HG03066 (cell line): ENCODE measurements around the gene EIF4E.
"Not testable (repeated sequence)": the region's sequence is repeated elsewhere in the genome, so short reads cannot be mapped to it uniquely, and the experiment has no call there.

Experiments used
- ATAC-seq: cut with Tn5 transposase; IDR thresholded peaks from one replicate; pipeline ENCODE4 v1.9.1; 2021; ENCODE audit warnings: low read depth; ENCODE audit not compliant: unreplicated experiment

The EIF4E gene

GRCh38 chr4:98886382-98886781, 42.6 kb downstream of the EIF4E start:
- not testable (repeated sequence) for ATAC-seq

GRCh38 chr4:98880884-98881283, 48.0 kb downstream of the EIF4E start:
- not testable (repeated sequence) for ATAC-seq

GRCh38 chr4:98879515-98879914, 49.4 kb downstream of the EIF4E start:
- no peak for ATAC-seq

GRCh38 chr4:98873059-98873458, 55.9 kb downstream of the EIF4E start:
- no peak for ATAC-seq

GRCh38 chr4:98872120-98872906, 56.6 kb downstream of the EIF4E start:
- ATAC-seq: not testable (repeated sequence)

DNA sequence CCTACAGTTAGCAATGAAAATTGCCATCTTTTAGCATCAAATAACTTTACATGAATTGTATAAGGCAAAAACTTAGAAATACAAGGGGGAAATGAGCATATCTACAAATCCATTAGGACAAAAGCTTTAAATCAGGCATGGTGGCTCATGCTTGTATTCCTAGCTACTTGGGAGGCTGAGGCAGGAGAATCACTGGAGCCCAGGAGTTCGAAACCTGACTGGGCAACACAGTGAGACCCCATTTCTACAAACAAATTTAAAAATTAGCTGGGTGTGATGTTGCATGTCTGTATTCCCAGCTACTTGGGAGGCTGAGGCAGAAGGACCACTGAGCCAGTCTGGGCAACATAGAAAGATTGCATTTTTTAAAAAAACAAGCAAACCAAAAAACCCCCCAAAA, 61.3 kb downstream of the EIF4E start:
- ATAC-seq: no peak

GRCh38 chr4:98865059-98865458, 63.9 kb downstream of the EIF4E start:
- ATAC-seq: no peak

GRCh38 chr4:98864560-98864959, 64.4 kb downstream of the EIF4E start:
- ATAC-seq: no peak

DNA sequence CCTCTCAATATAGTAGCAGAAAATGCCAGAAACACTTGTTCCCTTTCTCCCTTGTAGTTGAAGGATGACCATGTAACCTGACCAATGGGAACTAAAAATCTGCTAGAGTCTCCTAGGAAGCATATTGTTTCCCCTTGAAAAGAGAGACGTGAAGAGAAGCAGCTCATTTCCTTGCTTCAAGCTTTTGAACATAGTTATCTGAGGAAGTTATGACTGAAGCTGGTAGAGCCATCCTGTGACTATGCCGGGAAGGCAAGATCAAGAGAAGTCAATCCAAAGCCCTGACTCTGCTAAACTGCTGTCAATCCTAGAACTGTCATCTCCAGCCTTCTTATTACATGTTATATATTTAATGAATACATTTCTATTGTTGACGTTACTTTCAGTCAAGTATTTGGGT, 66.6 kb downstream of the EIF4E start:
- ATAC-seq: no peak

DNA sequence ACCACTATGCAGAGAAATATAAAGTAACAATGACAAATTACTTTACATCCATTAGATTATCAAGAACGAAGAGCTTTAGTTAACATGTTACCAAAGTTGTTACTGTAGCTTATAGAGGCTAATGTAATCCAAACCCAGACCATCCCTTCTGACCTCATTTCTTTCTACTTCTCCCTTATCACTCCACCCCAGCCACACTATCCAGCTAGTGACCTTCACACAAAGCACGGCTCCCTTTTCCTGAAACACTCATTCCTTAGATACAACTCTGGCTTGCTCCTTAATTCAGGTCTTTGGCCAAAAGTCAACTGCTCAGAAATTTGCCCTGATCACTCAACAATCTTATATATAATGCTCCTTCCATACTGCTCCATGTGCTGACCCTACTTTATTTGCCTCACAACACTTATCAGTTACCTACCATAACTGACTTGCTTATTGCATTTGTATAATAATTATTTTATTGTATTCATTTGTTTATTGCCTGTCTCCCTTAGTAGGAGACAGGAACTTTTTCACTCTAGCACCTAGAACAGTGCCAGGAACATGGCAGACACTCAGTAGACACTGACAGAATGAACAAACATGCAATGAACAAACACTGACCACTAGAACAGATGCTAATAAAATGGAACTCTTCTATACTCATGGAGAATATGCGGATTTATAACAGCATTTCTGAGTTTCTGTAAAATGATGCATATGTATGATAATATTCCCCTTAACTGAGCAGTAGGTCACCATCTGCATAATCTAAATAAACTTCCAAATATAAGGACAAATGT, 67.6 kb downstream of the EIF4E start:
- no peak for ATAC-seq

GRCh38 chr4:98851806-98852205, 77.1 kb downstream of the EIF4E start:
- no peak for ATAC-seq

DNA sequence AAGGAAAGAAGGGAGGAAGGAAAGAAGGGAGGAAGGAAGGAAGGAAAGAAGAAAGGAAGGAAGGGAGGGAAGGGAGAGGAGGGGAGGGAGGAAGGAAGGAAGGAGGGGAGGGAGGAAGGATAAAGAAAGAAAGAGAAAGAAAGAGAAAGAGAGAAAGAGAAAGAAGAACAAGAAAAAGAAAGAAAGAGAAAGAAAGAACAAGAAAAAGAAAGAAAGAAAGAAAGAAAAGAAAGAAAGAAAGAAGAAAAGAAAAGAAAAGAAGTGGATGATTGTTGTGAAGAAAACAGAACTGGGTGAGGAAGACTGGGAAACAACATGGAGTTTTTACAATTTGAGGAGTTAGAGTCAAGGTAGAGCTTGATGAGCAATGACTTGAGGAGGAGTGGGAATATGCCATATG, 78.0 kb downstream of the EIF4E start:
- no peak for ATAC-seq

- no peak for ATAC-seq
Observed at GRCh38 chr4:98848448-98848847, 80.5 kb downstream of the EIF4E start.

DNA sequence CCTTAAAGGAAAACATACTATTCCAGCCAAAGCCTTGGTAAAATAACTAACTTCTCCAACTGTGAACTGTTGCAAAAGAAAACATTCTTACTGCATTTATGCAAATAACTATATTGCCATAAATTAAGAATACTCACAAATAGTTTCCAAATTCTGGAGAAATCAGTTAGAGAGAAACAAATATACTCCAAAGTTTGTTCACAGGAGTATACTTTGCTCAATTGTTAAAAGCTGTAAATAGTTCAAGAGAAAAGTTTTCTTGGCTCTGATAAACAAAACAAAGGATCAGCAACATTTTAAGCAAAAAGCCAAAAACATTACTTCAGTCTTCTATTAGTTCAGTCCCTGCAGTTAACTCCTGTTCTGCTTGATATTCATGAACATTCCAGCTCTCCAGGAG, 83.0 kb downstream of the EIF4E start:
- ATAC-seq: no peak

DNA sequence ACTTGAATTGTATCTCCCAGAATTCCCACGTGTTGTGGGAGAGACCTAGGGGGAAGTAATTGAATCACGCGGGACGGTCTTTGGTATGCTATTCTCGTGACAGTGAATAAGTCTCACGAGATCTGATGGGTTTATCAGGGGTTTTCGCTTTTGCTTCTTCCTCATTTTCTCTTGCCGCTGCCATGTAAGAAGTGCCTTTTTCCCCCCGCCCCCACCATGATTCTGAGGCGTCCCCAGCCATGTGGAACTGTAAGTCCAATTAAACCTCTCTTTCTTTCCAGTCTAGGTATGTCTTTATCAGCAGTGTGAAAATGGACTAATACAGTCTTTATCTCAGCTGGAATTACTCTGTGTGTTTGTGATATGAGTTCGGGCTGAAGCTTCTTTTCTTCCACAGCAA, 86.0 kb downstream of the EIF4E start:
- not testable (repeated sequence) for ATAC-seq

DNA sequence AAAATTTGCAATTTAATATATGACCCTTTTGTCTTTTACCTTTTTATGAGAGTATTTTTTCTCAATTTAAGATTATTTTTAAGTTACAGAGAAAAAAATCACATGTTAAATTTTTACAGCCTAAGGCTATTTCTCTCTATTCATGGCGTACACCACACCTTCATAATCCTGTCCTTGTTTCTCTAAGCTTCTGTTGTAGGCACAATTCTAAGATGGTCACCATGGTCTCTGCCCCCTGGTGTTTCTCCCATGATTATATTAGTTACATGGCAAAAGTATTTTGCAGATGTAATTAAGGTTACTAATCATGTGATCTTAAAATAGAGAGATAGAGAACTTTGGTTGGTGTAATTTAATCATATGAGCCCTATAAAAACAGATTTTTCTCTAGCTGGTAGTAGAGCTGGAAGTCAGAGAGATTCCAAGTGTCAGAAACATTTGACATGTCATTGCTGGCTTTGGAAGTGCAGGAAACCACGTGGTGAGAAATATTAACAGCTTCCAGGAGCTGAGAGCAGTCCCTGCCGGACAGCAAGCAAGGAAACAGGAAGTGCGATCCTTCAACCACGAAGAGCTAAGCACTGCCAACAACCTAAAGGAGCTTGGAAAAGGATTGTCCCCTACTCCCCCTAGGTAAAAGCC, 89.8 kb downstream of the EIF4E start:
- ATAC-seq: no peak

GRCh38 chr4:98838531-98838930, 90.4 kb downstream of the EIF4E start:
- no peak for ATAC-seq

- ATAC-seq: no peak
Observed at GRCh38 chr4:98833384-98833783, 95.5 kb downstream of the EIF4E start.

DNA sequence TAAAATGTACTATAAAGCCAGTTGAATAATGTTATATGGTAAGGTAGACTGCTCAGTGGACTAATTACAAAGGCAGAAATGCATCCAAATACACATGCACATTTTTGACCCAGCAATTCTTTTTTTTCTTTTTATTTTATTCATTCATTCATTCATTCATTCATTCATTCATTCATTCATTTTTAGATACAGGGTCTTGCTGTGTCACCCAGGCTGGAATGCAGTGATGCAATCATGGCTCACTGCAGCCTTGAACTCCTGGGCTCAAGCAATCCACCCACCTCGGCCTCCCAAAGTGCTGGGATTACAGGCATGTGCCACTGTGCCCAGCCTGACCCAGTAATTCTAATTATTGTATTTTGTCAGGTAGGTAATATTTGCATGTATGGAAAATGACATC, 97.9 kb downstream of the EIF4E start:
- ATAC-seq: not testable (repeated sequence)
